Anterior cingulate cortex (tissue), 58 donors: ENCODE measurements around the gene RTN4RL2.

Source experiments
- DNase-seq, 58 donors: peaks; one replicate each; lab custom pipeline; 2025; lab: John Stamatoyannopoulos, UW

RTN4RL2 gene

GRCh38 chr11:57513911-57514537 is 53.7 kb downstream of the RTN4RL2 start:
- peak in 14 of 58 donors; percentile 10 to 41 (median 18) for DNase-seq

DNA sequence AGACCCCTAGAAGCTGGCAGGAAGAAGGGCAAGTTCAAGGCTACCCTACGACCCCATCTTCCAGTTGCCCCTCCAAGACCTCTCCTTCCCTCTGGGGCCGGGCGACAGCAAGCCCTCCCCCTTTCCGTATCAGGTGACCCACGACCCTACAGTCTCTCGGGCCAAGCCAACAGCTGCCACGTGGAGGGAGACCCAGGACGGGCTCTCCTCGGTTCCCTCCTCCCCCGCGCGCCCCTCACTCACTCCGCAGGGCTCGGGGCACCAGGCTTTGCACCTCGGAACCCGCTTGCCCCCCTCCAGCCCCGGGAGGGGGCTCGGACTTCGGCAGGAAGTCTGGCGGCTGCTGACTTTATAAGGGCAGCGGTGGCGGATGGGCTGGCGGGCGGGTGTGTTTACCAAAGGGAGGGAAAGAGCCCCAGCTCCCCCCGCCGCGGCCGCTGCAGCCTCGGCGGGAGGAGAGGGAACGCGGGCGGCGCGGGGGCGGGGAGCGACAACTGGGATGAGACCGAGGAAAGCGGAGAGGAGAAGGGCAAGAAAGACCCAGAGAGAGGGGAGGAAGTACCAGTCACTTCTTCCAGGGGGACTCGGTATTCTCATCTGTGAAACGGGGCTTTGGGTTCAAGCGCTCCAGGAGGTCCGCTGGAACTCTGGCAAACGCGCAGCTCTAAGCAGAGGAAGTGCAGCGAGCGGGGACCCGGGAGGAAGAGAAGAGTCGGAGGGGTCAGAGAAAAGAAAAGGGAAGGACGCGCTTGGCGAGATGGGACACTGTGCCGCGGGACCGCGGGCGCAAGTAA is 54.4 kb downstream of the RTN4RL2 start:
- peak in 15 of 58 donors; percentile 7 to 44 (median 19) for DNase-seq

DNA sequence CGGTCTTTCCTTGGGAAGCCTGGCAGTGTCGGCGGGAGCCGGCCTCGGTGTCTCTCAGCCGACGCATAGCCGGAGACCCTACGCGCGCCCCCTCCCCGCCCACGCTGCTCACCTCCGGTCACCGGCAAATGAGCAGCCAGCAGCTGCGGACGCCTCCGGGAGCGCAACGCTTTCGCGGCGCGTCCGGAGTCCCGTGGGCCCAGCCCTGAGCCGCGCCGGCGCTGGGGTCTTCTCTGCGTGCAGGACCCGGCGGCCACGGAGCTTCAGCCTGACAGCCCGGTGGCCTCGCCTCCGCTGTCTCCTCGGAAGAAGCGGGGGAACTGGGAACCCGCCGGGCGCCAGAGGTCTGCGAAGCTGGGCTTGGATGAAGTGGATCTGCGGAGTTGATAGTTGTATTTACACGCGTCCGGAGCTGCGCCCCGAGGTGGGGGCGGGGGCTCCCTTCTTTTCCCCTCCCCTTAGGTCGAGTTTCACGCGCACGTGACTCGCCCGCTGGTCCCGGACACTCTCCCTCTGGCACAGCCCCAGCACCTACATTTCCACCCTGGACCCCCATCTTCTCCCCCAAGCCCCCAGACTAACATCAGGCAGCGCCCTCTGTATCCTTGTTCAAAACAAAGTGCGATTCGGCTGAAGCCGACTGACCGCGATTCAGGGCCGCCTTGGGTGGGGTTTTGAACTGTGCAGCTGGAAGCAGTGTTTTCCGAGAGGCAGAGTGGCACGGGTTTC is 55.2 kb downstream of the RTN4RL2 start, which contains the start of gene SLC43A1:
SLC43A1 (minus strand) TSS at position 371 of the 729 bp plus-strand sequence. CDS start 1,591 bp downstream, outside the sequence.
- peak in 9 of 58 donors; percentile 4 to 37 (median 19) for DNase-seq

DNA sequence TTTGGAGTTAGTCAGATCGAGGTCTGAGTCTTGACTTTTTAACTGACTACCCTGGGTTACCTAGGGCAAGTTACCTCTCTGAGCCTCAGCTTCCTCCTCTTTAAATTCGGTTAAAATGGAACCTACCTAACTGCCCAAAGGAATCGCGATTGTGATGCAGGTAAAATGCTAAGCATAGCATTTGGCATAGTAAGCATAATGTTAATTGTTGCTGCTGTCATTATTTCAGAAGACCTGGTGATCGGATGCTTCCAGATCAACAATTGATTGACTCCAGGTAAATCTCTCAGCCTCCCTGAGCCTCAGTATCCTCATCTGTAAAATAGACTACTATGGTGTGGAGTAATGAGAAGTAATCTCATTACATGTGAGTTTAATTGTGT is 55.7 kb downstream of the RTN4RL2 start:
- no peak for DNase-seq

- DNase-seq: no peak
These were observed 60.8 kb downstream of the RTN4RL2 start for GRCh38 chr11:57521116-57521515.

DNA sequence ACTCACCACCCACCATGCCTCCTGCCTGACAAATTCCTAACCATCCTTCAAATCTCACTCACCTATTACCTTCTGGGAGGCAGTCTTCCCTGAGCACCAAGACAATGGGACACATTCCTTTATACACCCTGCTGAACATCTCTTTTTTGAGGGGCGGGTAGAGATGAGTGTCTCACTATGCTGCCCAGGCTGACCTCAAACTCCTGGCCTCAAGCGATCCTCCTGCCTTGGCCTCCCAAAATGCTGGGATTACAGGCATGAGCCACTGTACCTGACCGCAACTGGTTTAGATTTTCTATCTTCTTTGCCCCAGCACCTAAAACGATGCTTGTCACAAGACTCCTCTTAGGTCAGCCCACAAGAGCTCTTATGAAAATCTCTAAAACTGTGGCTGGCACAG is 63.1 kb downstream of the RTN4RL2 start:
- DNase-seq: no peak
